GM12873 (cell line): ENCODE measurements around the gene CRB1.

Source experiments
- CTCF ChIP-seq: IDR thresholded peaks from 2 replicates; pipeline ENCODE4 v1.5.1; 2012; ENCODE audit warnings: low read depth, mild to moderate bottlenecking, moderate library complexity, low read length, control low read depth; ENCODE audit not compliant: insufficient read depth; ENCODE audit errors: missing control alignments

The CRB1 gene

GRCh38 chr1:197390856-197391255 is 122.8 kb downstream of the CRB1 start:
- TF ChIP-seq CTCF = no peak

GRCh38 chr1:197391303-197392226 is 123.5 kb downstream of the CRB1 start:
- no peak for TF ChIP-seq CTCF

GRCh38 chr1:197392541-197392940 is 124.5 kb downstream of the CRB1 start:
- TF ChIP-seq CTCF = no peak

GRCh38 chr1:197393105-197393504 is 125.1 kb downstream of the CRB1 start:
- no peak for TF ChIP-seq CTCF

- no peak for TF ChIP-seq CTCF
Observed at GRCh38 chr1:197393772-197394171, 125.7 kb downstream of the CRB1 start.

- no peak for TF ChIP-seq CTCF
Observed at GRCh38 chr1:197394831-197395608, 127.0 kb downstream of the CRB1 start.

GRCh38 chr1:197397895-197398294 is 129.8 kb downstream of the CRB1 start:
- no peak for TF ChIP-seq CTCF
